ENCODE results near the gene PKHD1.

DNA sequence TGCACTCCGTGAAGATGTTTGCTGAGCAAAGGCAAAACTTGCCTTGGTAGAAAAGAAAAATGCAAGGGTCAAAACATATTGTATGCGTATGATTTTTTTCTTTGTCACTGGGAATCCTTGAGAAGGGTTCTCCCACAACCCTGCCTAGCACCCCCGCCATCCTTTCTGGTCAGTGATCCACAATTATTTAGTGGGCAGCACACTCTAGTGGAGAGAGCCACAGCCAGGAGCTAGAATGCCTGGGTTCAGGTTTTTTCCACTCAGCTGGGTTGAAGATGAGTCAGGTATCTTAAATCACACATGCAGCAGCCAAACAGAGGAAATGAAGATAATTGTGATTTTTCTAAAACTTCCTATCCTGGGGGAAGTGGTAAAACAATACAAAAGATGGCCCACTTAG, 243.1 kb downstream of the PKHD1 start:
- TF ChIP-seq, protein P1, sequence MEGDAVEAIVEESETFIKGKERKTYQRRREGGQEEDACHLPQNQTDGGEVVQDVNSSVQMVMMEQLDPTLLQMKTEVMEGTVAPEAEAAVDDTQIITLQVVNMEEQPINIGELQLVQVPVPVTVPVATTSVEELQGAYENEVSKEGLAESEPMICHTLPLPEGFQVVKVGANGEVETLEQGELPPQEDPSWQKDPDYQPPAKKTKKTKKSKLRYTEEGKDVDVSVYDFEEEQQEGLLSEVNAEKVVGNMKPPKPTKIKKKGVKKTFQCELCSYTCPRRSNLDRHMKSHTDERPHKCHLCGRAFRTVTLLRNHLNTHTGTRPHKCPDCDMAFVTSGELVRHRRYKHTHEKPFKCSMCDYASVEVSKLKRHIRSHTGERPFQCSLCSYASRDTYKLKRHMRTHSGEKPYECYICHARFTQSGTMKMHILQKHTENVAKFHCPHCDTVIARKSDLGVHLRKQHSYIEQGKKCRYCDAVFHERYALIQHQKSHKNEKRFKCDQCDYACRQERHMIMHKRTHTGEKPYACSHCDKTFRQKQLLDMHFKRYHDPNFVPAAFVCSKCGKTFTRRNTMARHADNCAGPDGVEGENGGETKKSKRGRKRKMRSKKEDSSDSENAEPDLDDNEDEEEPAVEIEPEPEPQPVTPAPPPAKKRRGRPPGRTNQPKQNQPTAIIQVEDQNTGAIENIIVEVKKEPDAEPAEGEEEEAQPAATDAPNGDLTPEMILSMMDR (IDR thresholded peaks at IDR 0.05) = peak; percentile 36
- TF ChIP-seq POLR2AphosphoS5 (IDR thresholded peaks at IDR 0.05; ENCODE audit: low read depth, low read length) (no peak), SIN3A (IDR thresholded peaks at IDR 0.05; ENCODE audit: borderline replicate concordance, insufficient read depth, low read depth, low read length) (no peak), TCF7L2 (IDR thresholded peaks at IDR 0.05; ENCODE audit: low read depth, low read length) (no peak)
- TF ChIP-seq, protein P2, sequence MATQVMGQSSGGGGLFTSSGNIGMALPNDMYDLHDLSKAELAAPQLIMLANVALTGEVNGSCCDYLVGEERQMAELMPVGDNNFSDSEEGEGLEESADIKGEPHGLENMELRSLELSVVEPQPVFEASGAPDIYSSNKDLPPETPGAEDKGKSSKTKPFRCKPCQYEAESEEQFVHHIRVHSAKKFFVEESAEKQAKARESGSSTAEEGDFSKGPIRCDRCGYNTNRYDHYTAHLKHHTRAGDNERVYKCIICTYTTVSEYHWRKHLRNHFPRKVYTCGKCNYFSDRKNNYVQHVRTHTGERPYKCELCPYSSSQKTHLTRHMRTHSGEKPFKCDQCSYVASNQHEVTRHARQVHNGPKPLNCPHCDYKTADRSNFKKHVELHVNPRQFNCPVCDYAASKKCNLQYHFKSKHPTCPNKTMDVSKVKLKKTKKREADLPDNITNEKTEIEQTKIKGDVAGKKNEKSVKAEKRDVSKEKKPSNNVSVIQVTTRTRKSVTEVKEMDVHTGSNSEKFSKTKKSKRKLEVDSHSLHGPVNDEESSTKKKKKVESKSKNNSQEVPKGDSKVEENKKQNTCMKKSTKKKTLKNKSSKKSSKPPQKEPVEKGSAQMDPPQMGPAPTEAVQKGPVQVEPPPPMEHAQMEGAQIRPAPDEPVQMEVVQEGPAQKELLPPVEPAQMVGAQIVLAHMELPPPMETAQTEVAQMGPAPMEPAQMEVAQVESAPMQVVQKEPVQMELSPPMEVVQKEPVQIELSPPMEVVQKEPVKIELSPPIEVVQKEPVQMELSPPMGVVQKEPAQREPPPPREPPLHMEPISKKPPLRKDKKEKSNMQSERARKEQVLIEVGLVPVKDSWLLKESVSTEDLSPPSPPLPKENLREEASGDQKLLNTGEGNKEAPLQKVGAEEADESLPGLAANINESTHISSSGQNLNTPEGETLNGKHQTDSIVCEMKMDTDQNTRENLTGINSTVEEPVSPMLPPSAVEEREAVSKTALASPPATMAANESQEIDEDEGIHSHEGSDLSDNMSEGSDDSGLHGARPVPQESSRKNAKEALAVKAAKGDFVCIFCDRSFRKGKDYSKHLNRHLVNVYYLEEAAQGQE (IDR thresholded peaks at IDR 0.05; ENCODE audit: insufficient read depth in 1 of 2, low read depth in 2 of 2, low read length in 1 of 2) = no peak
